Transverse colon (tissue), 4 donors: ENCODE results near the gene SEPTIN2. TPM values are rescaled to one million over a fixed set of nuclear protein-coding genes. Genes with fewer than 3 reads are reported as not detected.
A peak's percentile ranks its signal among the peaks of the same experiment; 100 is the strongest.

Experiments used
- DNase-seq: peaks from one replicate; pipeline ENCODE4 v3.0.0-alpha.2; 2019
- H3K27ac ChIP-seq, 4 donors: fragments of 200-600 bp; sonication (generic); 2 replicates each; pipeline ENCODE4 v1.5.1; 2016 to 2018; ENCODE audit warnings: inconsistent platforms in 4 of 4
- H3K27me3 ChIP-seq: fragments of 200-600 bp; sonication (generic); 2 replicates; pipeline ENCODE4 v1.5.1; 2017; ENCODE audit warnings: inconsistent platforms
- H3K36me3 ChIP-seq, 4 donors: fragments of 200-600 bp; sonication (generic); 2 replicates each; pipeline ENCODE4 v1.5.1; 2017 to 2019; ENCODE audit warnings: inconsistent platforms in 4 of 4
- H3K4me1 ChIP-seq, 4 donors: fragments of 200-600 bp; sonication (generic); 2 replicates each; pipeline ENCODE4 v1.5.1; 2017 to 2020; ENCODE audit warnings: inconsistent platforms in 4 of 4
- H3K4me3 ChIP-seq, 4 donors: fragments of 200-600 bp; sonication (generic); 1 replicate in 1 of 4; 2 replicates in 3 of 4; pipeline versions ENCODE4 v1.5.1 to v1.6.1; 2017 to 2019; ENCODE audit warnings: inconsistent platforms in 4 of 4
- H3K9me3 ChIP-seq, 2 donors: fragments of 200-600 bp; sonication (generic); 2 replicates each; pipeline ENCODE4 v1.5.1; 2017 to 2019; ENCODE audit warnings: inconsistent platforms in 2 of 2
- CTCF ChIP-seq, 5 experiments: fragments of 200-600 bp in 3 of 5; fragments of 450-650 bp in 2 of 5; sonication (generic) in 3 of 5; IDR thresholded peaks; 1 replicate in 2 of 5; 2 replicates in 3 of 5; pipeline ENCODE4 v1.5.1; 2016 to 2017; ENCODE audit warnings: antibody characterized with exemption in 5 of 5, inconsistent platforms in 3 of 5, mild to moderate bottlenecking in 2 of 5, moderate library complexity in 1 of 5
- EP300 ChIP-seq: sonication (generic); formaldehyde crosslinking; IDR thresholded peaks from one replicate; pipeline ENCODE4 v1.6.1; 2017; ENCODE audit warnings: antibody characterized with exemption, low read depth
- POLR2A ChIP-seq: fragments of 450-650 bp; IDR thresholded peaks from one replicate; pipeline ENCODE4 v1.6.1; 2016; ENCODE audit warnings: antibody characterized with exemption, mild to moderate bottlenecking, moderate library complexity
- POLR2AphosphoS5 ChIP-seq, 3 donors: sonication (generic); formaldehyde crosslinking; IDR thresholded peaks; one replicate each; pipeline ENCODE4 v1.6.1; 2016; ENCODE audit warnings: antibody characterized with exemption in 3 of 3
- WGBS, 2 donors: methylation state at CpG; one replicate each; pipeline ENCODE4 v1.1.5; 2018; ENCODE audit warnings: low coverage in 1 of 2; 5-methylcytosine and 5-hydroxymethylcytosine counted together
- in situ Hi-C, 4 donors: fragments of 200-750 bp; cut with MboI; loops; one replicate each; pipeline versions ENCODE4 v1.15.0 to v1.15.1; 2017; ENCODE audit warnings: low sequenced_read_pairs in 3 of 4, low pct_ligation_motif_present in 1 of 4, low pct_unique_long_range_greater_than_20kb in 1 of 4
- intact Hi-C: fragments of 100-400 bp; cut with DNase I; formaldehyde crosslinking; loops from one replicate; pipeline ENCODE4 v1.15.1; 2023; ENCODE audit warnings: low total_unique reads
- total RNA-seq, 4 donors: library from RNA; depleted of rRNA; stranded (reverse); fragments of >200 nt; gene quantifications; one replicate each; pipeline ENCODE4 v1.1.0, GENCODE V29; 2016

Gene SEPTIN2
- 100 to 1,000 TPM; 116 to 264 (median 180) TPM for total RNA-seq

DNA sequence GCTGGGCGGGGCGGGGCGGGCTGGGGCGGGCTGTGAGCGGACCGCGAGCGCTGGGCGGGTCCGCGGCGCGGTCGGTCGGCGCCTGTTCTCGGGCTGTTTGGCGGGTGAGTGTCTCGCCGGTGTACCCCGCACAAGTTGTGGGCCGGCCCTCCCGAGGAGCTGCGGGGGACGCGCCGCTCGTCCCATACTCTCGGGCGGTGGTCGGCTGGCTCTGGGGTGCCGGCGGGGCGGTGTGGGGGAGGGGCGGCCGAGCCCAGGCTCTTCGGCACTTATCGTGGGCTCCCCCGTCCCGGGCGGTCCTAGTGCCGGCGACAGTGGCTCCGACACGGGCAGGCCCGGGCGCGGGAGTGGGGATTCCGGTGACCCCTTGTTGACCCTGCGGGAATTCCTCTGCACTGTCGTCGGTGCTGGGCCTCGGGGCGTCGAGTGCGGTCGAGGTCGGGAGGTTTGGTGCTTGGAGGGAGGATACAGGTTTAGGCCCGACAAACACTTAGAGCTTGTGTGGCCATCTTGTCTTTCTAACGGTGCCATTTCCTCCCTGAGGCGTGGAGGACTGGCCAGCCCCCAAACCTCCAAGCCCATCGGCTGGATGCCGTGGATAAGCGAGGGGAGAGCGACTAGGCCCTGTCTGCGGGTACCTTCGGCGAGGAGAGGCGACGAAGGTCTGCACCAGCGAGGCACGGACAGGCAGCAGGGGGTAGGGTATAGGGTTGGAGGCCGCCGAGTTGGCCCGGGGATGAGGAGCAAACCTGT, at the start of gene SEPTIN2:
Gene SEPTIN2, plus strand, starts transcription at position 47 of the 753 bp plus-strand sequence. CDS start 8,308 bp downstream, outside the sequence.
- Histone ChIP-seq H3K36me3 (no peaks in the 10 kb centered on the region), H3K4me1 (peaks cover 18 to 72% (median 39%) of the 10 kb centered on the region in 4 donors), H3K27ac (peak within 1 kb of the TSS; percentile 96 to 99 (median 98)), H3K4me3 (peak within 1 kb of the TSS; percentile 59 to 89 (median 87)), H3K27me3 (no peaks in the 10 kb centered on the region), H3K9me3 (no peaks in the 10 kb centered on the region)
- TF ChIP-seq POLR2AphosphoS5 (IDR thresholded peaks at IDR 0.05): peak; percentile 78 to 87 (median 84)
- peak; percentile 60 for TF ChIP-seq POLR2A
- TF ChIP-seq EP300: no peak
- in situ Hi-C loops (no loop called here), intact Hi-C loops (loop anchor here (2.0 kb wide), 1 partner anchor 43 kb away; no protein-coding TSS in a partner anchor)
- 0% methylated on average over 46 of the region's 75 CpGs; no CpG with 5 or more reads in 1 of the 2 donors for WGBS, 2 donors
- DNase-seq: peak; percentile 78

DNA sequence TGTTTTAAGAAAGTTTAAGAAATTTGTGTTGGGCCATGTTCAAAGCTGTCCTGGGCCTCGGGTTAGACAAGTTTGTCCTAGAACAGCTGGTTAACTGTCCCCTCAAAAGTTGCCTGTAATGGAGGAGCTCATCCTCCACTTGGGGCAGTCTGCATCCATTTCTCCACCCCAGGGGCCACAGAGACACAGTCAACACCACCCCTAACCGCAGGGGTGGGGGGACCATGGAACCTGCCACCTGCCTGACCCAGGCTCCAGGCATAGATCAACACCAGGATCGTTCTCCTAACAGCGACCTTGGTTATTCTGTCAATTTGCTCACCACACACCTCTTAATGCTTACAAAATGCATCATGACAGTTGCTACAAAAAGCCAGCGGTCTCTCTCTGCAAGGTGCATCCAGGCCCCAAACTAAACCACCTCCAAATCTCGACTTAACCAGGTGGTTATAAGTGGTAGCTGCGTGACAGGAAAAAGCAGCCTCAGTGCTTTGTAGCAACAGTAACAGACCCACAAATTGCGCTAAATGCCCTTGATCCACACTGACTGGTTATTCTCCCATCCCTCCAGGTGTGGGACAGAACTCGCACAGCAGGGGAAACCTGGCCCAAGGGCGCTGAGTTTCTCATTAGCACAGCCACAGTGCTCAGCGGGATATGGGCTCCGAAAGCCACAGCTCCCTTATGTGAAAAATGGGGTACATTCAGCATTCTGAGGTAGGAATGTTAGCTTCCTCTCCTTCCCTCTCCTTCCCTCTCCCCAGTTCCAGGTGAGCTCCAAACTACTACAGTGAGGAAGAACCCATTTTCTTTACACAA, 48.3 kb upstream of the SEPTIN2 start:
- WGBS, 2 donors: 71 to 78% methylated on average over 3 to 12 of the region's 12 CpGs
- H3K9me3 ChIP-seq: no peaks in the 10 kb centered on the region
- no peak for DNase-seq
- H3K4me3 ChIP-seq: no peak overlapping the region
- TF ChIP-seq POLR2A (no peak), CTCF (IDR thresholded peaks at IDR 0.05) (no peak), POLR2AphosphoS5 (IDR thresholded peaks at IDR 0.05) (no peak), EP300 (no peak)
- peaks cover 9 to 21% (median 15%) of the 10 kb centered on the region in 4 donors for H3K4me1 ChIP-seq
- no peak overlapping the region for H3K27ac ChIP-seq
- peaks cover 0 to 28% (median 14%) of the 10 kb centered on the region in 4 donors for H3K36me3 ChIP-seq
- in situ Hi-C loops (no loop called here), intact Hi-C loops (no loop called here)
- H3K27me3 ChIP-seq: no peaks in the 10 kb centered on the region

GRCh38 chr2:241268306-241268705, 47.4 kb upstream of the SEPTIN2 start:
- H3K4me1 ChIP-seq: peaks cover 10 to 26% (median 20%) of the 10 kb centered on the region in 4 donors
- 50 to 85% methylated on average over 2 to 7 of the region's 7 CpGs for whole genome bisulfite sequencing, 2 donors
- H3K9me3 ChIP-seq: no peaks in the 10 kb centered on the region
- DNase-seq: no peak
- no peaks in the 10 kb centered on the region for H3K27me3 ChIP-seq
- in situ Hi-C loops: no loop called here
- TF ChIP-seq CTCF (IDR thresholded peaks at IDR 0.05) (no peak), POLR2AphosphoS5 (IDR thresholded peaks at IDR 0.05) (no peak)
- intact Hi-C loops: no loop called here
- no peak overlapping the region for H3K27ac ChIP-seq
- no peak overlapping the region for H3K4me3 ChIP-seq
- peaks cover 0 to 21% (median 10%) of the 10 kb centered on the region in 4 donors for H3K36me3 ChIP-seq

DNA sequence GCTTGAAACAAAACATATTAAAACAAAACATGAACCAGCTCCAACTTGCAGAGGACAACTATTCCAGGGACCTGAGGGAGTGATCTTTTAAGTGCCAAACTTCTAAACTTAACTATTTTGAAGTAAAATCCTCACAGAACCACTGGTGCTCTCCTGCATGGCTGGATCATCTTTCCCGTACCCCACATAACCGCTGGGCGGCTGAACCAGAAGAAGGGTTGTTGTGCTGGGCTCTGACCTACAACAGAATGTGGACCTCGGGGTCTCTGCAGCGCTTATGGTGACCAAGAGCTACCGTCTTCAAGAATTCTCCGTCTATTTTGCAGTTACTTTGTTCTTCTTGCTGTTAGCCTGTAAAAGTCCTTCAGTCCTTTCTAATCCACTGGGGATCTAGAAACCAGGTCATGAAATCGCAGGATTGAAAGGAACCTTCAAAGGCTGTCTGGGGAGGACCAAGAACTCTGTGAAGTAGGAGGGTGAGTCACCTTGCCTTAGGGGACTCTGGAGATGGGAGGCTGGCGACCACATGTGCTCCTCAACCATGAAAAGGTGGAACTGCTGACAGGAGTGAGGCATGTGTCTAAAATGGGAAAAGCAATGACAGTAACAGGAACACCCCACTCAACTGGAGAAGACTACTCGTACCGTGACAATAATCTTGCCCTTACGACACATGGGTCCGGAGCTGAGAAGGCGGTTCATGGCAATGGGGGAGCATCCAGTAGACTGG, 46.8 kb upstream of the SEPTIN2 start:
- Histone ChIP-seq H3K27me3 (no peaks in the 10 kb centered on the region), H3K4me3 (no peak overlapping the region), H3K9me3 (no peaks in the 10 kb centered on the region), H3K4me1 (peaks cover 14 to 29% (median 24%) of the 10 kb centered on the region in 4 donors), H3K27ac (no peak overlapping the region), H3K36me3 (peaks cover 0 to 16% (median 7%) of the 10 kb centered on the region in 4 donors)
- no peak for DNase-seq
- intact Hi-C loops: no loop called here
- in situ Hi-C loops: no loop called here
- TF ChIP-seq POLR2A: no peak
- TF ChIP-seq EP300: no peak
- TF ChIP-seq POLR2AphosphoS5 (IDR thresholded peaks at IDR 0.05): no peak
- TF ChIP-seq CTCF (IDR thresholded peaks at IDR 0.05): no peak
- 40 to 90% methylated on average over 1 to 14 of the region's 14 CpGs for WGBS, 2 donors
